Measurements from ENCODE around the gene AHDC1.
A peak's percentile ranks its signal among the peaks of the same experiment; 100 is the strongest.

Gene AHDC1

DNA sequence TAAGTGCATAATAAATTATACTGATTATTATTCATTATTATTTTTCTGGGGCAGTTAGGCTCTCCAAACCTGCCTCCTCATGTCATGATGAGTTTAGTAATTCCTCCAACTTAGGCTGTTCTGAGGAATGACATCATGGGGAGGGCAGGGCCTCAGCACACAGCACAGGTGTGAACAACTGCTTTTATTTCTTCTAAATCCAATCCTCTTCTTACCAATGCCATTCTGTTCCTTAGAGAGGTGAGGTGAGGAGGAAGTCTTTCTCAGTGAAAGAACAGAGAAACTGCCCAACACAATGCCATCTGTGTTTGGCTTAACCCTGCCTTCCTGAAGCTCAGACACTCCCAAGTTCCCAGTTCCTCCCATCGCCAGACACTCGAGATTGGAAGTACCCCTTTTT, 68.6 kb downstream of the AHDC1 start:
- TF ChIP-seq, protein P1, sequence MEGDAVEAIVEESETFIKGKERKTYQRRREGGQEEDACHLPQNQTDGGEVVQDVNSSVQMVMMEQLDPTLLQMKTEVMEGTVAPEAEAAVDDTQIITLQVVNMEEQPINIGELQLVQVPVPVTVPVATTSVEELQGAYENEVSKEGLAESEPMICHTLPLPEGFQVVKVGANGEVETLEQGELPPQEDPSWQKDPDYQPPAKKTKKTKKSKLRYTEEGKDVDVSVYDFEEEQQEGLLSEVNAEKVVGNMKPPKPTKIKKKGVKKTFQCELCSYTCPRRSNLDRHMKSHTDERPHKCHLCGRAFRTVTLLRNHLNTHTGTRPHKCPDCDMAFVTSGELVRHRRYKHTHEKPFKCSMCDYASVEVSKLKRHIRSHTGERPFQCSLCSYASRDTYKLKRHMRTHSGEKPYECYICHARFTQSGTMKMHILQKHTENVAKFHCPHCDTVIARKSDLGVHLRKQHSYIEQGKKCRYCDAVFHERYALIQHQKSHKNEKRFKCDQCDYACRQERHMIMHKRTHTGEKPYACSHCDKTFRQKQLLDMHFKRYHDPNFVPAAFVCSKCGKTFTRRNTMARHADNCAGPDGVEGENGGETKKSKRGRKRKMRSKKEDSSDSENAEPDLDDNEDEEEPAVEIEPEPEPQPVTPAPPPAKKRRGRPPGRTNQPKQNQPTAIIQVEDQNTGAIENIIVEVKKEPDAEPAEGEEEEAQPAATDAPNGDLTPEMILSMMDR (conservative IDR thresholded peaks at IDR 0.05; ENCODE audit: control insufficient read depth, insufficient read depth, low read depth, low read length), result no peak
- no peak for DNase-seq (ENCODE audit: low read depth)
- no peak overlapping the region for H3K4me3 ChIP-seq (ENCODE audit: control insufficient read depth, low read depth, low read length)

DNA sequence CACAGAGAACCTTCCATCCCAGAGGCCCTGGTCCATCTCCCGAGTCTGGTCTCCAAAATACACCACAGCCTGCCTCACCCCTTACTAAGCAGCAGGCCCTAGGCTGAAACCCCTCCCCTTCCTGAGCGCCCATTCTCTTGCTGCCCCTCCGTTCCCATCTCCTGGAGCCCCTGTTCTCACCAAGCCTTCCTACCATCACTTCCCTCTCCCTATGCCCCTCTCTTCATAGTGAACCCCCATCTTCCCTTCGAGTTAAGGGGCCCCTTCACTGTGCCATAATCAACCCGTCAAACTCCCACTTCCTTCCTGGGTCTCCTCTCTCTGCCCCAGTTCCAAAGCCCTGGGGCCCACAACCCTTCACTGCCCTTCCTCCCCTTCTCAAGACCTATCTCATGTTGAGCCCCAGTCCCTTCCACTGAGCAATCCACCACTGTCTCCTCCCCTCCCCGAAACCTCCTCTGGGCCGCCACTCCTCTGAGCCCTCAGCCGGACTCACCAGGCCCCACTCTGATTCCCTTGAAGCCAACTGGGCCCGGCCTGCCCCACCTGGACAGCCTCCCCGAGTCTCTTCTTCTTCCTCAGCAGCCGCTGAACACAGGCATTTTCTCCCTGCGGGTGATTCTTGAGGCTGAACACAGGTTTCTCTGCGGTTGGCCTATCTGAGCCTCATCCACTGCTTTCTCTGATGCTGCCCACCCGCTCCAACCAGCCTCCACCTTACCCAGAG, 71.8 kb downstream of the AHDC1 start:
- no peak overlapping the region for H3K4me3 ChIP-seq (ENCODE audit: control insufficient read depth, low read depth, low read length)
- TF ChIP-seq, protein P1 (conservative IDR thresholded peaks at IDR 0.05; ENCODE audit: control insufficient read depth, insufficient read depth, low read depth, low read length), result no peak
- no peak for DNase-seq (ENCODE audit: low read depth)

DNA sequence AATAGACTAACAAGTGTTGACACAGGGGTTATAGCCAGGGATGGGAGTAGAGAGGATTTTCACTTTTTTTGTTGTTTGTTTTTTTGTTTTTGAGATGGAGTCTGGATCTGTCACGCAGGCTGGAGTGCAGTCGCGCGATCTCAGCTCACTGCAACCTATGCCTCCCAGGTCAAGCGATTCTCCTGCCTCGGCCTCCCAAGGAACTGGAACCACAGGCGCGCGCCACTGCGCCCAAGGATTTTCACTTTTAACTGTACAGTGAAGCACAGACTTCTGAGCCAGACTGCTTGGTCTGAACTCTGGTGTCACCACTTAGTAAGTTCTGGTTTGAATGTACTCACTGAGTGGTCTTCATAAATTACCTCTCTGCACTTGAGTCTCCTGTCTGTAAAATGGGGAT, 73.8 kb downstream of the AHDC1 start:
- no peak overlapping the region for H3K4me3 ChIP-seq (ENCODE audit: control insufficient read depth, low read depth, low read length)
- TF ChIP-seq, protein P1 (conservative IDR thresholded peaks at IDR 0.05; ENCODE audit: control insufficient read depth, insufficient read depth, low read depth, low read length), result no peak
- no peak for DNase-seq (ENCODE audit: low read depth)

DNA sequence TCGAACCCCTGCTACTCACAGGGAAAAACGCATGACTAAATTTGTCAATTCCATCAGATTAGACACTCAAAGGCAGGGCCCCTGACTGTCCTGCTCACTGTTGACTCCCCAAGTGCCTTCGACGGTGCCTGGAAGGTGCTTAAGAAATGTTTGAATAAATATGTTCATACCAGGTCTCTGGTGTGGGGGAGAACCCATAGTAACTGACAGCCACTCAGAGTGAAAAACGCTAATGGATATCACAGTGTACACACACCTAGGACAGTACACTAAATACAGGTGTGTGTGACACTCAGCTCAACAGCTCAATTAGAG, 74.3 kb downstream of the AHDC1 start:
- TF ChIP-seq, protein P1 (conservative IDR thresholded peaks at IDR 0.05; ENCODE audit: control insufficient read depth, insufficient read depth, low read depth, low read length), result no peak
- no peak overlapping the region for H3K4me3 ChIP-seq (ENCODE audit: control insufficient read depth, low read depth, low read length)

DNA sequence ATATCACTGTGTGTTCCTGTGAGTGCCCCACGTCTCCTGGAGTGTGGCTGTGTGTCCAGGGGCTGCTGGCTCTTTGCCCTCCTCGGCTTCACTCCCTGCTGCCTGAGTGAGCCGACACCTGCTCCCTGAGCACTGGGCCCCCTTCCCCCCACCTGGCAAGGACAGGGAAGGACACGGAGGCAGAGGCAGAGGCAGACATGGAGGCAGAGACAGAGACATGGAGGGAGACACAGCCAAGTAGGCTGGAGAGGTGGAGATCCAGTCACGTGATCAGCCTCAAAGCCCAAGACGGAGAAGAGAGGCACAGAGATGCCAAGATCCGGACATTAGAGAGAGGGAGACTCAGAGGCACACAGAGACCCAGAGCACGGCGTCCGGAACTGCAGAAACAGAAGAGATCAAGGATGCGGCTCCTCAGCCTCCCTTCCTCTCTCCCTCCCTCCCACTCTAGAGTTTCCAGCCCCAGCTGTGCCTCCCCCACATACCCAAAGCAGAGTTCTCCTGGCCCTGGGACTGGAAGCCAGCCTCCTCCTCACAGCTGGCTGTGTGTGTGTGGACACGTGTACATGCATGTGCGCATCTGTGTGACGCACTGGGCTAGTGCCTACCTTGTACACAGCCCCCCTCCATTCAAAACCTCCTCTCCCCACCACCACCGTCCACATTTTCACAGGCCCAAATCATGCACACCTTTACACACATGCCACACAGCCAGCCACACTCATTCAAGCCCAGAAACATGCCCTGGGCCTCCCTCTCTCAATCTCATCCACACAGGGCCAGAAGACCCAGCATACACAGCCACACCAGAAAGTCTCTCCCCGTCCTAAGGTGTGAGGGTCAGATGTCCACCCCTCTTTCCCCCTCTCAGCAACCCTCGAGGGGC, 74.9 kb downstream of the AHDC1 start:
- H3K4me3 ChIP-seq (ENCODE audit: control insufficient read depth, low read depth, low read length), result peak overlapping the region; percentile 6

More for the DNA sequence above, 74.3 kb downstream of the AHDC1 start:
- DNase-seq (ENCODE audit: low read depth), result no peak

More for the DNA sequence above, 74.9 kb downstream of the AHDC1 start:
- peak; percentile 84 for DNase-seq (ENCODE audit: low read depth)
- TF ChIP-seq, protein P1 (conservative IDR thresholded peaks at IDR 0.05; ENCODE audit: control insufficient read depth, insufficient read depth, low read depth, low read length), result no peak
